WERI-Rb-1 (cell line): ENCODE data around the gene SLC17A2.

ENCODE experiments used
- DNase-seq: peaks from one replicate; pipeline ENCODE4 v3.0.0-alpha.2; 2020
- H3K27ac ChIP-seq: fragments of 250-450 bp; sonication (Bioruptor Pico); 2 replicates; pipeline ENCODE4 v1.5.1; 2020; ENCODE audit warnings: mild to moderate bottlenecking, moderate library complexity
- H3K27me3 ChIP-seq: fragments of 250-450 bp; sonication (Bioruptor Pico); 2 replicates; pipeline ENCODE4 v1.5.1; 2021; ENCODE audit warnings: mild to moderate bottlenecking, low read depth, moderate library complexity; ENCODE audit not compliant: insufficient read depth, severe bottlenecking
- H3K36me3 ChIP-seq: fragments of 250-450 bp; sonication (Bioruptor Pico); 2 replicates; pipeline ENCODE4 v1.5.1; 2020; ENCODE audit warnings: mild to moderate bottlenecking, moderate library complexity
- H3K4me3 ChIP-seq: 2 replicates; pipeline ENCODE4 v1.5.1; 2011; ENCODE audit warnings: low read depth, mild to moderate bottlenecking, control low read depth, low read length
- H3K9me3 ChIP-seq: fragments of 250-450 bp; sonication (Bioruptor Pico); 2 replicates; pipeline ENCODE4 v1.5.1; 2021; ENCODE audit warnings: mild to moderate bottlenecking, moderate library complexity; ENCODE audit not compliant: severe bottlenecking
- TF ChIP-seq, protein P1 (sequence below): IDR thresholded peaks from 2 replicates; pipeline ENCODE4 v1.5.1; 2011; ENCODE audit warnings: low read depth, mild to moderate bottlenecking, control low read depth, inconsistent platforms, low read length

SLC17A2 gene

DNA sequence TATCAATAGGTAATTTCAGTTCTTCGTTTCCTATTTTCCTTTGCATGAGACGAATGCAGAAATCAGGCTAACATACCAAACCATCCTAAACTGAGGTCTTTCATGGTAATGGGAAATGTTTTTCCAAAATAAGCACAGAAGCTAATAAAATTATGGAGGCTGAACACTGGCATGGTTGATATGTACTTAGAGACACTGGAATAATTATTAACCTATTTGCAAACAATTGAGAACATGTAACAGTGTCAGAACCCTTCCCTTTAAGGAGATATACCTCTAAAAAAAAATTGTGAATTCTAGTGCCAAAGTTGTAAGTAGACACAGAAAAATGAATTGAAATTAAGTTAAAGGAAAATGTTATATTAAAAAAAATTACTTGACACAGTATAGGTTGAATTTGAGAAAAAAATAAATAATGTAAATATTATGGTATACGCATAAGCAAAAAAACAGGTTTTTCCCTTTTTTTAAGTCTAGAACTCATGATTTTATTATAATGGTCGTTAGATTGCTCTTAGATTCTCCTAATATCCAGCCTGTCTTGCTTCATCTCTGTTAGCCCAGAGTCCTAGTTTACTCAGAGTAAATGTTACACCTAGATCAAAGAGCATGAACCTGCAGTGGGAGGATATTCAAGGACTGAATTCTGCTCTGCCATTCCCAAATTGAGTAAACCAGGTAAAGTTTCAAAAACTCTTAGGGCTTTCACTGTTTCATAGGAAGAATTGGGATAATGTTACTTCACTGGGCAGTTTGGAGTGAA lies 1.7 kb downstream of the SLC17A2 start:
- H3K36me3 ChIP-seq: no peaks in the 10 kb centered on the region
- TF ChIP-seq, protein P1, sequence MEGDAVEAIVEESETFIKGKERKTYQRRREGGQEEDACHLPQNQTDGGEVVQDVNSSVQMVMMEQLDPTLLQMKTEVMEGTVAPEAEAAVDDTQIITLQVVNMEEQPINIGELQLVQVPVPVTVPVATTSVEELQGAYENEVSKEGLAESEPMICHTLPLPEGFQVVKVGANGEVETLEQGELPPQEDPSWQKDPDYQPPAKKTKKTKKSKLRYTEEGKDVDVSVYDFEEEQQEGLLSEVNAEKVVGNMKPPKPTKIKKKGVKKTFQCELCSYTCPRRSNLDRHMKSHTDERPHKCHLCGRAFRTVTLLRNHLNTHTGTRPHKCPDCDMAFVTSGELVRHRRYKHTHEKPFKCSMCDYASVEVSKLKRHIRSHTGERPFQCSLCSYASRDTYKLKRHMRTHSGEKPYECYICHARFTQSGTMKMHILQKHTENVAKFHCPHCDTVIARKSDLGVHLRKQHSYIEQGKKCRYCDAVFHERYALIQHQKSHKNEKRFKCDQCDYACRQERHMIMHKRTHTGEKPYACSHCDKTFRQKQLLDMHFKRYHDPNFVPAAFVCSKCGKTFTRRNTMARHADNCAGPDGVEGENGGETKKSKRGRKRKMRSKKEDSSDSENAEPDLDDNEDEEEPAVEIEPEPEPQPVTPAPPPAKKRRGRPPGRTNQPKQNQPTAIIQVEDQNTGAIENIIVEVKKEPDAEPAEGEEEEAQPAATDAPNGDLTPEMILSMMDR: no peak
- H3K27ac ChIP-seq: no peak overlapping the region
- H3K9me3 ChIP-seq: no peaks in the 10 kb centered on the region
- no peak overlapping the region for H3K4me3 ChIP-seq
- DNase-seq: no peak
- H3K27me3 ChIP-seq: no peaks in the 10 kb centered on the region

DNA sequence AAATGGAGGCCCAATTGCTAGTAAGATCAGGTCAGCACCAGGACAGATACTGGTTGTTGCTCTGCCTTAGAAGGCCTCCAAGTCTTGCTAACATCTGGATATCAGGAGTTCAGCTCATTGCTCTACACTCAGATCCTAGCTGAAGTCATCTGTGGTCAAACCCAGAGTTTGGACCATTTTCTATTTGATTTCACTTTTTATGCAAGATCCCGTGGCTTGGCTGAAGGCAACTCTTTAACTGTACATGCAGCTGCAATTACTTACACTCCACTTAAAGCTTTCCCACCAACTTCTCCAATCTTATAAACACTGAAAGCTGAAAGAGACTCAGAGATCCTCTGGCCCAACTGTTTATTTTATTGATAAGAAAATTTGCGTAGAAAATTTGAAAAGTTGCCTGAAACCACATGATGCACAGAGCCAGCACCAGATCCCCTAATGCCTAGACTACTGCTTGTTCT lies 2.7 kb downstream of the SLC17A2 start:
- no peak overlapping the region for H3K4me3 ChIP-seq
- H3K9me3 ChIP-seq: no peaks in the 10 kb centered on the region
- no peaks in the 10 kb centered on the region for H3K36me3 ChIP-seq
- H3K27me3 ChIP-seq: no peaks in the 10 kb centered on the region
- no peak for DNase-seq
- TF ChIP-seq, protein P1: no peak
- no peak overlapping the region for H3K27ac ChIP-seq

DNA sequence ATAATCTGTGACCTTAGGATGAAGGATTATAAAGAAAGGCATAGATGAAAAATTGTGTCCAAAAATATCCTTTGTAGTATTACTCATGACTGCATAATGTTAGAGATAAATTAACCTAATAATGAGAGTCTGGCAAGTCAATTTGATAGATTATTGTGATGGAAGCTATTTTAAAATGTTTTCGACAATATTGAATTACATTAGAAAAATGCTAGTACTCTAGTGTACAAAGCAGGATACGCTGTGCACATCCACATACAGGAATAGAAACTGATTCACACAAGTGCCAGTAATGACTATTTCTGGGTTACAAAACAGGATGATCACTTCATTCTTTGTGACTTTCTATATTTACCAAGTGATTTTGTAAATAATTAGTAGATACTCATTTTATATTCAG lies 3.3 kb downstream of the SLC17A2 start:
- no peak overlapping the region for H3K4me3 ChIP-seq
- TF ChIP-seq, protein P1: no peak
- no peak for DNase-seq
- H3K27ac ChIP-seq: no peak overlapping the region
- no peaks in the 10 kb centered on the region for H3K36me3 ChIP-seq
- no peaks in the 10 kb centered on the region for H3K9me3 ChIP-seq
- H3K27me3 ChIP-seq: no peaks in the 10 kb centered on the region

DNA sequence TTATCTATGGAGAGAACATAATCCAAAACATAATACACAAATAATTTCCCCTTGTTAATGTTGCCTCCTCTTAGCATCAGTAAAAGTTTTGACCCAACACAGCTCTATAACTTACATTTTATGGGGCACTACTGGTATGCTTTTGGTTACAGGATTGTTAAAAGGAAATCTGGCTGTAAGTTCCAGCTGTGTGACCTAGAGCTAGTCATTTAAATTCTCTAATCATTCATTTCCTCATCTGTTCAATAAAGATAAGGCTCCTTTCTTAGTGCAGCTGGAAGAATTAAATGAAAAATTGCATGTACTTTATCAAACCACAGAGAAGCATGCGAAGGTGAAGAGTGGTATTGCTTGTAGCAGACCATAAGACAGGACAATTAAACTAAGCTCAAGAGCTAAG lies 4.6 kb downstream of the SLC17A2 start:
- Histone ChIP-seq H3K27ac (no peak overlapping the region), H3K4me3 (no peak overlapping the region), H3K9me3 (no peaks in the 10 kb centered on the region), H3K27me3 (no peaks in the 10 kb centered on the region), H3K36me3 (no peaks in the 10 kb centered on the region)
- TF ChIP-seq, protein P1: no peak
- no peak for DNase-seq

DNA sequence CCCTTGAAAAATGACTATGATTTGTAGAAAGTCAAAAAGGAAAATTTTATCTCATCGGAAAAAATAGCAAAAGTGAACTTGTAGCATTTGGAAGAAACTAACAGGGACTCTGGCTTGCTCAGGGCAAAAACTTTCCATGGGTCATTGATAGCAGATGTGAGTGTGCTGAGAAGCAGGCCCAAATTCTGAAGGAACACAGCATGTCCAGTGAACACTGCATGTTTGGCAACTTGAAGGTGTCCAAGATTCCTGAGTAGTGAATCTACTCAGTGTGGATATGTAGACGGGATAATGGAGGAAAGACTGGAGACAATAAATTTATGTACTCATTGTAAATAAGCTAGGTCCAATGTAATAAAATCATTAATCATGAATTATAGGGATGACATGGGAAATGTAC lies 8.2 kb downstream of the SLC17A2 start:
- no peak for DNase-seq
- no peak overlapping the region for H3K4me3 ChIP-seq
- no peaks in the 10 kb centered on the region for H3K27me3 ChIP-seq
- H3K36me3 ChIP-seq: no peaks in the 10 kb centered on the region
- no peak overlapping the region for H3K27ac ChIP-seq
- no peaks in the 10 kb centered on the region for H3K9me3 ChIP-seq
- TF ChIP-seq, protein P1: no peak
